OCI-LY7 (cell line): ENCODE data around the gene PCDHA2. TPM values are rescaled to one million over a fixed set of nuclear protein-coding genes. Genes with fewer than 3 reads are reported as not detected.
"Not testable (repeated sequence)": the region's sequence is repeated elsewhere in the genome, so short reads cannot be mapped to it uniquely, and the experiment has no call there.

Experiments
- BruUV-seq: library from RNA; stranded (reverse); fragments of 400-500 nt; replicated peaks from 2 replicates; lab custom pipeline; 2021; lab: Mats Ljungman, UMichigan
- CTCF ChIA-PET: fragments of 300-600 bp; sonication (Branson Sonifier 250); formaldehyde crosslinking; loops from one replicate; lab custom pipeline; 2022; ENCODE audit warnings: antibody characterized with exemption; ENCODE audit not compliant: unreplicated experiment; lab: Charles Lee
- POLR2A ChIA-PET: fragments of 300-600 bp; sonication (Branson Sonifier 250); formaldehyde crosslinking; loops from one replicate; lab custom pipeline; 2022; ENCODE audit warnings: antibody characterized with exemption; lab: Charles Lee
- DNase-seq: peaks from one replicate; pipeline ENCODE4 v3.0.0-alpha.2; 2015; ENCODE audit warnings: low spot score
- H2AFZ ChIP-seq: fragments of 200-600 bp; sonication (generic), shearing (Covaris generic); 2 replicates; pipeline ENCODE4 v1.6.1; 2014; ENCODE audit warnings: mild to moderate bottlenecking, antibody characterized with exemption, low read length, moderate library complexity
- H3K27ac ChIP-seq: fragments of 200-600 bp; sonication (generic); 2 replicates; pipeline ENCODE4 v1.5.1; 2014; ENCODE audit warnings: mixed run types, low read depth, mild to moderate bottlenecking, moderate library complexity, low read length, inconsistent platforms; ENCODE audit not compliant: poor library complexity, severe bottlenecking
- H3K36me3 ChIP-seq: fragments of 200-600 bp; sonication (generic); 2 replicates; pipeline ENCODE4 v1.6.1; 2014; ENCODE audit warnings: mild to moderate bottlenecking, antibody characterized with exemption, low read length, moderate library complexity, mixed read lengths; ENCODE audit not compliant: insufficient read depth
- H3K4me1 ChIP-seq: fragments of 200-600 bp; sonication (generic); 2 replicates; pipeline ENCODE4 v1.5.1; 2014; ENCODE audit warnings: mild to moderate bottlenecking, low read length; ENCODE audit not compliant: insufficient read depth, poor library complexity, severe bottlenecking
- H3K4me2 ChIP-seq: fragments of 200-600 bp; sonication (generic); 2 replicates; pipeline ENCODE4 v1.6.1; 2014; ENCODE audit warnings: mild to moderate bottlenecking, low read length
- H3K4me3 ChIP-seq: fragments of 200-600 bp; sonication (generic); 2 replicates; pipeline ENCODE4 v1.5.1; 2014; ENCODE audit warnings: mild to moderate bottlenecking, low read depth, low read length; ENCODE audit not compliant: poor library complexity, severe bottlenecking
- H3K79me2 ChIP-seq: fragments of 200-600 bp; sonication (generic); 2 replicates; pipeline ENCODE4 v1.6.1; 2016; ENCODE audit warnings: low read depth, mild to moderate bottlenecking, low read length, moderate library complexity, mixed read lengths; ENCODE audit not compliant: insufficient read depth
- H3K9me2 ChIP-seq: fragments of 200-600 bp; sonication (generic); 2 replicates; pipeline ENCODE4 v1.6.1; 2016; ENCODE audit warnings: mild to moderate bottlenecking, low read length, mixed read lengths; ENCODE audit not compliant: insufficient read depth
- H3K9me3 ChIP-seq: fragments of 200-600 bp; sonication (generic); 2 replicates; pipeline ENCODE4 v1.6.1; 2014; ENCODE audit warnings: mild to moderate bottlenecking, mixed run types, low read length, mixed read lengths
- H4K20me1 ChIP-seq: fragments of 200-600 bp; sonication (generic); 2 replicates; pipeline ENCODE4 v1.6.1; 2014; ENCODE audit warnings: mild to moderate bottlenecking, antibody characterized with exemption, low read length, moderate library complexity, mixed read lengths; ENCODE audit not compliant: insufficient read depth
- EZH2phosphoT487 ChIP-seq: fragments of 200-600 bp; sonication (generic); IDR thresholded peaks from 2 replicates; pipeline ENCODE4 v1.6.1; 2018; ENCODE audit warnings: low read depth, borderline replicate concordance, mild to moderate bottlenecking, mixed run types, antibody characterized with exemption, low read length, moderate library complexity, mixed read lengths
- intact Hi-C: fragments of 100-400 bp; cut with micrococcal nuclease; formaldehyde crosslinking; loops from one replicate; pipeline ENCODE4 v1.10.0; 2022; ENCODE audit not compliant: unreplicated experiment
- total RNA-seq, 2 experiments: library from RNA; depleted of rRNA in 1 of 2; stranded (reverse); fragments of >200 nt in 1 of 2; shearing (Covaris generic) in 1 of 2; gene quantifications; 2 replicates each; pipeline ENCODE4 v1.2.3, GENCODE V29; 2014 to 2022
- TF ChIP-seq, protein P1 (sequence below): fragments of 200-600 bp; sonication (generic); conservative IDR thresholded peaks from 2 replicates; pipeline ENCODE4 v1.5.1; 2014; ENCODE audit warnings: mild to moderate bottlenecking, antibody characterized with exemption, low read length, moderate library complexity, mixed read lengths

The PCDHA2 gene
- total RNA-seq, 2 experiments from 2014 or later, result not detected

DNA sequence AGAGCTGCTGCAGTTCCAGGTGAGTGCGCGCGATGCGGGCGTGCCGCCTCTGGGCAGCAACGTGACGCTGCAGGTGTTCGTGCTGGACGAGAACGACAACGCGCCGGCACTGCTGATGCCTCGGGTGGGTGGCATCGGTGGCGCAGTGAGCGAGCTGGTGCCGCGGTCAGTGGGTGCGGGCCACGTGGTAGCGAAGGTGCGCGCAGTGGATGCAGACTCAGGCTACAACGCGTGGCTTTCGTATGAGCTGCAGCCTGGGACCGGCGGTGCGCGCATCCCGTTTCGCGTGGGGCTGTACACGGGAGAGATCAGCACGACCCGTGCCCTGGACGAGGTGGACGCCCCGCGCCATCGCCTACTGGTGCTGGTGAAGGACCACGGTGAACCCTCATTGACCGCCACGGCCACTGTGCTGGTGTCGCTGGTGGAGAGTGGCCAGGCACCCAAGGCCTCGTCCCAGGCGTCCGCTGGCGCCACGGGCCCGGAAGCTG is 8.2 kb downstream of the PCDHA2 start:
- H3K36me3 ChIP-seq, result no peaks in the 10 kb centered on the region
- ChIA-PET POLR2A (no interaction called here), CTCF (no interaction called here)
- no TSS peak for BruUV-seq
- DNase-seq, result no peak
- intact Hi-C loops, result no loop called here
- H3K79me2 ChIP-seq, result no peaks in the 10 kb centered on the region
- H3K4me2 ChIP-seq, result no peak overlapping the region
- no peaks in the 10 kb centered on the region for H3K9me3 ChIP-seq
- TF ChIP-seq, protein P1, sequence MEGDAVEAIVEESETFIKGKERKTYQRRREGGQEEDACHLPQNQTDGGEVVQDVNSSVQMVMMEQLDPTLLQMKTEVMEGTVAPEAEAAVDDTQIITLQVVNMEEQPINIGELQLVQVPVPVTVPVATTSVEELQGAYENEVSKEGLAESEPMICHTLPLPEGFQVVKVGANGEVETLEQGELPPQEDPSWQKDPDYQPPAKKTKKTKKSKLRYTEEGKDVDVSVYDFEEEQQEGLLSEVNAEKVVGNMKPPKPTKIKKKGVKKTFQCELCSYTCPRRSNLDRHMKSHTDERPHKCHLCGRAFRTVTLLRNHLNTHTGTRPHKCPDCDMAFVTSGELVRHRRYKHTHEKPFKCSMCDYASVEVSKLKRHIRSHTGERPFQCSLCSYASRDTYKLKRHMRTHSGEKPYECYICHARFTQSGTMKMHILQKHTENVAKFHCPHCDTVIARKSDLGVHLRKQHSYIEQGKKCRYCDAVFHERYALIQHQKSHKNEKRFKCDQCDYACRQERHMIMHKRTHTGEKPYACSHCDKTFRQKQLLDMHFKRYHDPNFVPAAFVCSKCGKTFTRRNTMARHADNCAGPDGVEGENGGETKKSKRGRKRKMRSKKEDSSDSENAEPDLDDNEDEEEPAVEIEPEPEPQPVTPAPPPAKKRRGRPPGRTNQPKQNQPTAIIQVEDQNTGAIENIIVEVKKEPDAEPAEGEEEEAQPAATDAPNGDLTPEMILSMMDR, result no peak
- no peak for TF ChIP-seq EZH2phosphoT487
- no peak overlapping the region for H3K4me3 ChIP-seq
- H3K27ac ChIP-seq, result no peak overlapping the region
- no peaks in the 10 kb centered on the region for H3K4me1 ChIP-seq
- no peaks in the 10 kb centered on the region for H3K9me2 ChIP-seq
- H4K20me1 ChIP-seq, result no peaks in the 10 kb centered on the region
- no peak overlapping the region for H2AFZ ChIP-seq

DNA sequence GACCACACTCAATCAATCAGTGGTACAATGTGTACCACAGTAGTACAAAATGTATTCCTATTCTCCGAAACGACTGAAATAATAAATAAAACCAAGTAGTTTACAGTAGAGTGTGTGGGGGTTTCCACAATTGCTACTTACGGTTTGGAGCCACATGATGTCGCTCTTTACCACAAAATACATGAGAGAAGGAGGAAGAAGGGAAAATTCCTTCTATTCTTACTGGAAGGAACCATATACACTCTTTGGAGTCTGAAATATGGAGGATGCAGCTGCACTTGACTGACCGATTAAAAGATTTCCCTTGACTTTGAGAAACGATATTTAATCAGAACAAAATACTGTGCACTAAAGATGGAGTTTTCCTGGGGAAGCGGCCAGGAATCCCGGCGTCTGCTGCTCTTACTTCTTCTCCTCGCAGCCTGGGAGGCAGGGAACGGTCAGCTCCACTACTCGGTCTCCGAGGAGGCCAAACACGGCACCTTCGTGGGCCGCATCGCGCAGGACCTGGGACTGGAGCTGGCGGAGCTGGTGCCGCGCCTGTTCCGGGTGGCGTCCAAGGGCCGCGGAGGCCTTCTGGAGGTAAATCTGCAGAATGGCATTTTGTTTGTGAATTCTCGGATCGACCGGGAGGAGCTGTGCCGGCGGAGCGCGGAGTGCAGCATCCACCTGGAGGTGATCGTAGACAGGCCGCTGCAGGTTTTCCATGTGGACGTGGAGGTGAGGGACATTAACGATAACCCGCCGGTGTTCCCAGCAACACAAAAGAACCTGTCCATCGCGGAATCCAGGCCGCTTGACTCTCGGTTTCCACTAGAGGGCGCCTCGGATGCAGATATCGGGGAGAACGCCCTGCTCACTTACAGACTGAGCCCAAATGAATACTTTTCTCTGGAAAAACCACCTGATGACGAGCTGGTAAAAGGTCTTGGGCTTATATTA is 12.5 kb downstream of the PCDHA2 start, which contains the start of gene PCDHA4:
PCDHA4 (plus strand) TSS at position 235 of the 942 bp plus-strand sequence.
- Histone ChIP-seq H3K4me1 (no peaks in the 10 kb centered on the region), H2AFZ (no peak within 1 kb of the TSS), H3K36me3 (no peaks in the 10 kb centered on the region), H3K4me2 (no peak within 1 kb of the TSS), H4K20me1 (no peaks in the 10 kb centered on the region), H3K27ac (no peak within 1 kb of the TSS), H3K4me3 (no peak within 1 kb of the TSS), H3K9me3 (no peaks in the 10 kb centered on the region), H3K9me2 (no peaks in the 10 kb centered on the region), H3K79me2 (no peaks in the 10 kb centered on the region)
- TF ChIP-seq, protein P1, result peak; percentile 67
- no peak for TF ChIP-seq EZH2phosphoT487
- ChIA-PET CTCF (no interaction called here), POLR2A (interaction anchor here (0.5 kb wide), 1 partner anchor 238 kb away, joined by 6 read pairs; no protein-coding TSS in a partner anchor)
- DNase-seq, result no peak
- intact Hi-C loops, result no loop called here
- BruUV-seq, result no TSS peak

DNA sequence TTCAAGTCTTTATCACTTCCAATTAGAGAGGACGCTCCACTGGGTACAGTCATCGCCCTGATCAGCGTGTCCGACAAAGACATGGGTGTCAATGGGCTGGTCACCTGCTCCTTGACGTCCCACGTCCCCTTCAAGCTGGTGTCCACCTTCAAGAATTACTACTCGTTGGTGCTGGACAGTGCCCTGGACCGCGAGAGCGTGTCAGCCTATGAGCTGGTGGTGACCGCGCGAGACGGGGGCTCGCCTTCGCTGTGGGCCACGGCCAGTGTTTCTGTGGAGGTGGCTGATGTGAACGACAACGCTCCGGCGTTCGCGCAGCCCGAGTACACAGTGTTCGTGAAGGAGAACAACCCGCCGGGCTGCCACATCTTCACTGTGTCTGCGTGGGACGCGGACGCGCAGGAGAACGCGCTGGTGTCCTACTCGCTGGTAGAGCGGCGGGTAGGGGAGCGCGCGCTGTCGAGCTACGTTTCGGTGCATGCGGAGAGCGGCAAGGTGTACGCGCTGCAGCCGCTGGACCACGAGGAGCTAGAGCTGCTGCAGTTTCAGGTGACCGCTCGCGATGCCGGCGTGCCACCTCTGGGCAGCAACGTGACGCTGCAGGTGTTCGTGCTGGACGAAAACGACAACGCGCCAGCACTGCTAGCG is 13.7 kb downstream of the PCDHA2 start:
- H4K20me1 ChIP-seq, H3K9me3 ChIP-seq, H3K4me1 ChIP-seq, BruUV-seq, H3K9me2 ChIP-seq, H3K79me2 ChIP-seq, H3K36me3 ChIP-seq, POLR2A ChIA-PET, H3K4me3 ChIP-seq, H3K27ac ChIP-seq, CTCF ChIA-PET, DNase-seq, H3K4me2 ChIP-seq, H2AFZ ChIP-seq, intact Hi-C loops: not testable (repeated sequence)
